ENCODE results near the gene GALNS. TPM values are rescaled to one million over a fixed set of nuclear protein-coding genes. Genes with fewer than 3 reads are reported as not detected.

The GALNS gene
- total RNA-seq, 2 experiments from 2014 or later = 29.4 to 35.7 TPM

- ChIA-PET CTCF (interaction anchor here (0.6 to 1.6 kb wide), 3 partner anchors 9 to 262 kb away, joined by 3 to 7 read pairs (median 3); partner anchors contain the start of genes GALNS and TRAPPC2L), POLR2A (no interaction called here)
- Mint-ChIP-seq H3K27ac (no peak within 1 kb of the TSS), H3K4me1 (no peaks in the 10 kb centered on the region), H3K9me3 (no peaks in the 10 kb centered on the region), H3K27me3 (peaks cover 8% of the 10 kb centered on the region), H3K36me3 (ENCODE audit: low read depth) (no peaks in the 10 kb centered on the region), H3K4me3 (no peak within 1 kb of the TSS)
- no peak for DNase-seq
Measured at GRCh38 chr16:88866151-88866920, 9.6 kb upstream of the GALNS start, which contains the start of gene PABPN1L. Gene PABPN1L, minus strand, starts transcription at chr16:88866660. Its CDS starts 54 bp downstream, at chr16:88866606.

GRCh38 chr16:88865742-88866141 is 9.0 kb upstream of the GALNS start:
- Mint-ChIP-seq H3K4me3 (no peak overlapping the region), H3K4me1 (no peaks in the 10 kb centered on the region)
- CTCF ChIA-PET = interaction anchor here (1.0 kb wide), 1 partner anchor 9 kb away, joined by 3 read pairs; the partner anchor contains the start of genes GALNS and TRAPPC2L

GRCh38 chr16:88865310-88865709 is 8.6 kb upstream of the GALNS start:
- H3K27me3 Mint-ChIP-seq = peaks cover 1% of the 10 kb centered on the region
- CTCF ChIA-PET = interaction anchor here (0.8 kb wide), 1 partner anchor 277 kb away, joined by 3 read pairs; no protein-coding TSS in a partner anchor
- no peak for DNase-seq
- no peaks in the 10 kb centered on the region for H3K9me3 Mint-ChIP-seq
- no peak overlapping the region for H3K4me3 Mint-ChIP-seq
- POLR2A ChIA-PET = no interaction called here
- no peaks in the 10 kb centered on the region for H3K4me1 Mint-ChIP-seq
- H3K27ac Mint-ChIP-seq = no peak overlapping the region
- H3K36me3 Mint-ChIP-seq (ENCODE audit: low read depth) = no peaks in the 10 kb centered on the region

More at GRCh38 chr16:88865742-88866141, 9.0 kb upstream of the GALNS start:
- peaks cover 4% of the 10 kb centered on the region for H3K27me3 Mint-ChIP-seq
- no peak overlapping the region for H3K27ac Mint-ChIP-seq
- POLR2A ChIA-PET = no interaction called here
- no peaks in the 10 kb centered on the region for H3K9me3 Mint-ChIP-seq
- H3K36me3 Mint-ChIP-seq (ENCODE audit: low read depth) = no peaks in the 10 kb centered on the region
- no peak for DNase-seq

DNA sequence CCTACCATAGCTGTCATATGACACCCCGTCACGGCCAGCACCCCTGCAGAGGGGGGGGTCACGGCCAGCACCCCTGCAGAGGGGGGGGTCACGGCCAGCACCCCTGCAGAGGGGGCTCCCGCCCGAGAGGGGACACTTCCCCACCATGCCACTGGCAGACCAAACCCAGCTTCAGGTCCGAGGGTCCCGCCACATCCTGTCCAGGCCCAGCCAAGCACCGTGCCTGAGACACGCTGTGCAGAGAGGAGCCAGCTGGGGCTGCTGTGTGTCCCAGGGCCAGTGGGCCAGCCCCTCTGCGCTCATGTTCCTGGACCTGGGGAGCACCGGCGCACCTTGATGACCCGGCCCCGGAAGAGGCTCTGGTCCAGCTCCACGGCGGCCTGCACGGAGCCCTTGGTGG is 7.8 kb upstream of the GALNS start:
- H3K27me3 Mint-ChIP-seq = no peaks in the 10 kb centered on the region
- H3K4me3 Mint-ChIP-seq = no peak overlapping the region
- peaks cover under 1% of the 10 kb centered on the region for H3K36me3 Mint-ChIP-seq (ENCODE audit: low read depth)
- POLR2A ChIA-PET = no interaction called here
- no peaks in the 10 kb centered on the region for H3K4me1 Mint-ChIP-seq
- H3K9me3 Mint-ChIP-seq = no peaks in the 10 kb centered on the region
- no peak overlapping the region for H3K27ac Mint-ChIP-seq
- CTCF ChIA-PET = interaction anchor here (0.8 kb wide), 1 partner anchor 276 kb away, joined by 3 read pairs; no protein-coding TSS in a partner anchor
- no peak for DNase-seq

DNA sequence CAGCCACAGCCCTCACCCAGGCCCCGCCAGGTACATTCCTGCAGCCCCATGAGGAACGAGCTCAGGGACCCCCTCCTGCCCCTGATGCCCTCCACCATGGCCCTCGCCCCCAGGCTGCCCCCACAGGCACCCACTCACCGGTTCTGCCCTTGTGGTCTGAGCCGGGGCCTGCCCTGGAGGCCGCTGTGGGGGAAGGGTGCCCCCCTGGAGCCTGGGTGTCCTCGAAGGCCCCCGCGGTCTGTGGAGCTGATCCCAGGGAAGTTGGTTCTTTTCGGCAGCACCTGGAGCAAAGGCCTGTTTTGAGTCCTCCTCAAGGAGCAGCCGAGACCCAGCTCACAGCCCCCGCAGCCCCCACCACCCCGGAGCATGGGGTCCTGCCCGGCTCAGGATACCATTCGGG is 7.4 kb upstream of the GALNS start:
- Mint-ChIP-seq H3K4me1 (peaks cover 2% of the 10 kb centered on the region), H3K4me3 (no peak overlapping the region), H3K27ac (no peak overlapping the region), H3K27me3 (no peaks in the 10 kb centered on the region), H3K9me3 (no peaks in the 10 kb centered on the region), H3K36me3 (ENCODE audit: low read depth) (peaks cover 3% of the 10 kb centered on the region)
- ChIA-PET POLR2A (no interaction called here), CTCF (interaction anchor here (0.5 to 0.6 kb wide), 2 partner anchors 19 to 21 kb away, joined by 3 read pairs; no protein-coding TSS in a partner anchor)
- DNase-seq = no peak

GRCh38 chr16:88863426-88863825 is 6.7 kb upstream of the GALNS start:
- H3K27me3 Mint-ChIP-seq = no peaks in the 10 kb centered on the region
- POLR2A ChIA-PET = no interaction called here

GRCh38 chr16:88862968-88863367 is 6.2 kb upstream of the GALNS start:
- no peak for DNase-seq
- H3K36me3 Mint-ChIP-seq (ENCODE audit: low read depth) = peaks cover 6% of the 10 kb centered on the region
- H3K27ac Mint-ChIP-seq = no peak overlapping the region
- H3K4me1 Mint-ChIP-seq = peaks cover 9% of the 10 kb centered on the region
- no peaks in the 10 kb centered on the region for H3K9me3 Mint-ChIP-seq
- CTCF ChIA-PET = no interaction called here
- H3K27me3 Mint-ChIP-seq = no peaks in the 10 kb centered on the region
- POLR2A ChIA-PET = no interaction called here
- H3K4me3 Mint-ChIP-seq = no peak overlapping the region

More at GRCh38 chr16:88863426-88863825, 6.7 kb upstream of the GALNS start:
- no peak for DNase-seq
- CTCF ChIA-PET = interaction anchor here (0.6 kb wide), 1 partner anchor 21 kb away, joined by 3 read pairs; no protein-coding TSS in a partner anchor
- Mint-ChIP-seq H3K4me3 (no peak overlapping the region), H3K36me3 (ENCODE audit: low read depth) (peaks cover 5% of the 10 kb centered on the region), H3K27ac (no peak overlapping the region), H3K9me3 (no peaks in the 10 kb centered on the region), H3K4me1 (peaks cover 5% of the 10 kb centered on the region)

DNA sequence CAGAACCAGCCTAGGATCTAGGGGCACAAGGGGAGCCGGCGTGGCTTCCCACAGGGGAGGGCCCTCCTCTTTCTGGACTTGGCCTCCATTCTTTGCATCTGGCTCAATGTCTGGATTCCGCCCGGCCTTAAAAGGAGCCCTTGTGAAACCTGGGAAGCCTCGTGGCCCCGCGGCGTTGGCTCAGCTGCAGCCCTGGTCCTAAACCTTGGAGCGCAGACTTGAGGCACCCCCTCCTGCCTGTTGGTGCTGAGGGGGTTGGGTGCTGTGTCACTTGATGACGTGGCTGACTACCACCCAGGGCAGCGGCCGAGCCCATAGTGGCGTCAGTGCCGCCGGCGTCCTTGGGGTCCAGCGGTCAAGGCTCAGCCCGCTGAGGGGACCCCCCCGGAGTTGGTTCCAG is 4.6 kb upstream of the GALNS start:
- no peak for DNase-seq
- H3K9me3 Mint-ChIP-seq = no peaks in the 10 kb centered on the region
- H3K27ac Mint-ChIP-seq = no peak overlapping the region
- peaks cover 14% of the 10 kb centered on the region for H3K4me1 Mint-ChIP-seq
- CTCF ChIA-PET = no interaction called here
- H3K4me3 Mint-ChIP-seq = no peak overlapping the region
- peaks cover 10% of the 10 kb centered on the region for H3K36me3 Mint-ChIP-seq (ENCODE audit: low read depth)
- no peaks in the 10 kb centered on the region for H3K27me3 Mint-ChIP-seq
- POLR2A ChIA-PET = no interaction called here

DNA sequence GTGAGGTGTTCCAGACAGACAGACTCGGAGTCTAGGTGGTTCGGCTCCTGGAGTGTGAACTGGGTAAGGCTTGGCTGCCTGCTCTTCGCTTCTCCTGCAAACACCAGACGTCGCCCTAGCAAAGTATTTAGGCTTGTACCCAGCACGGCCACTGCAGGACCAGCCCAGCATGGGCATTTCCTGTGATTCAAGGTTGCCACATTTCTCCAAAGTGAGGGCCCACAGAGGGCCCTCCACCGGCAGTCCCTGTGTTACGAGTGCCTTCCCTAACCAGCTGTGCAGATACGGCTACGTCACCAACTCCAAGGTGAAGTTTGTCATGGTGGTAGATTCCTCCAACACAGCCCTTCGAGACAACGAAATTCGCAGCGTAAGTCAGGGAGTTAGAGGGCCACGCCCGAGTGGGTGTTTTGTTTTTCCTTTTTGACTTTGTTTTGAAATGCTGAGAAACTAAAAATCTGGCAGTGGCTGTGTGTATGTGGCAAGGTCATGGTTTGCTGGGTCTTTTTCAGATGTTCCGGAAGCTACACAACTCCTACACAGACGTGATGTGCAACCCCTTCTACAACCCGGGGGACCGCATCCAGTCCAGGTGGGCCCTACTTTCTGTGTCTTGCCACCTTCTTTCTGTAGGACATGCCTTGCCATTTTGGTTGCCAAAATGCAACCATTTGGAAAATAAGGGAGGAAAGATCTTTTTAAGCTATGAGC is 2.8 kb upstream of the GALNS start:
- no peaks in the 10 kb centered on the region for H3K9me3 Mint-ChIP-seq
- H3K4me3 Mint-ChIP-seq = no peak overlapping the region
- H3K4me1 Mint-ChIP-seq = peaks cover 28% of the 10 kb centered on the region
- H3K36me3 Mint-ChIP-seq (ENCODE audit: low read depth) = peaks cover 10% of the 10 kb centered on the region
- H3K27ac Mint-ChIP-seq = no peak overlapping the region
- no peak for DNase-seq
- no peaks in the 10 kb centered on the region for H3K27me3 Mint-ChIP-seq
- CTCF ChIA-PET = interaction anchor here (0.7 to 1.8 kb wide), 2 partner anchors 14 to 47 kb away, joined by 3 to 9 read pairs; partner anchors contain the start of gene APRT
- POLR2A ChIA-PET = no interaction called here

GRCh38 chr16:88857728-88858339 is 1.1 kb upstream of the GALNS start:
- peaks cover 10% of the 10 kb centered on the region for H3K36me3 Mint-ChIP-seq (ENCODE audit: low read depth)
- H3K27ac Mint-ChIP-seq = peak overlapping the region; percentile 93
- ChIA-PET CTCF (interaction anchor here (0.6 to 2.1 kb wide), 19 partner anchors 8 to 770 kb away, joined by 3 to 11 read pairs (median 4); partner anchors contain the start of genes APRT, PABPN1L and ZNF778), POLR2A (interaction anchor here (0.5 kb wide), 1 partner anchor 197 kb away, joined by 3 read pairs; no protein-coding TSS in a partner anchor)
- H3K4me3 Mint-ChIP-seq = peak overlapping the region; percentile 97
- H3K9me3 Mint-ChIP-seq = no peaks in the 10 kb centered on the region
- no peaks in the 10 kb centered on the region for H3K27me3 Mint-ChIP-seq
- H3K4me1 Mint-ChIP-seq = peaks cover 30% of the 10 kb centered on the region
- DNase-seq = peak; percentile 81

DNA sequence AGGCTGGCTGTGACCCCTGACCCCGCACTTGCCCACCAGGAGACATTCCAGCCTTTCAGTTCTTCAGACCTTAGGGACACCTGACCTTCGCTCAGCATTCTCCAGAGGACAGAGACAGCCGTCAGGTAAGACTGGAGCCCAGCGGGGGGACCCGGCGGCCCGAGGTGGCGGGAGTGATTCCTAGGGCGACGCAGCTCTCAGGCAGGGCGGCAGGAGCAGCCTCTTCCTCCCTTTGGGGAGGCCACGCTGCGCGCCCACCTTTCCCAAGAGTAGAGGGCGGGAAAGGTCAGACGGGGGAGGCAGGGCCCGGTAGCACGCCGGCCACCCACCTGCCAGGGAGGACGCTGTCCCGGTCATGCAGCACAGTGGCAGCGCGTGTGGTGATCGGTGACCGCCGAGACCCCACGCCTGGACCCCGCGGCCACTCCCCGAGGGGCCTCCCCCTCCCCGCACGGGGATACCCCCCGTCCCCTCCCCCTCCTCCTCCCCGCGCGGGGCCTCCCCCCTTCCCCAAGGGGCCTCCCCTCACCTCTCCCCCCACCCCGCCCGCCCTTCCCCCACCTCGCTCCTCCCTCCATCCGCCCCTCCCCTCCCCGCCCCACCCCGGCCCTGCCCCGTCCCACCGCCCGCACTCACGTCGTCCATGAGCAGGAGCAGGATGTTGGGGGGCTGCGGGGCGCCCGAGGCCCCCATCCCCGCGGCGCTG is 472 bp downstream of the GALNS start:
- peak; percentile 13 for DNase-seq
- Mint-ChIP-seq H3K36me3 (ENCODE audit: low read depth) (peaks cover 10% of the 10 kb centered on the region), H3K4me3 (peak overlapping the region; percentile 97), H3K27ac (peak overlapping the region; percentile 73), H3K9me3 (no peaks in the 10 kb centered on the region), H3K4me1 (peaks cover 32% of the 10 kb centered on the region), H3K27me3 (no peaks in the 10 kb centered on the region)
- POLR2A ChIA-PET = no interaction called here
- CTCF ChIA-PET = interaction anchor here (1.0 to 2.1 kb wide), 9 partner anchors 10 to 183 kb away, joined by 3 to 7 read pairs (median 4); partner anchors contain the start of gene PABPN1L

DNA sequence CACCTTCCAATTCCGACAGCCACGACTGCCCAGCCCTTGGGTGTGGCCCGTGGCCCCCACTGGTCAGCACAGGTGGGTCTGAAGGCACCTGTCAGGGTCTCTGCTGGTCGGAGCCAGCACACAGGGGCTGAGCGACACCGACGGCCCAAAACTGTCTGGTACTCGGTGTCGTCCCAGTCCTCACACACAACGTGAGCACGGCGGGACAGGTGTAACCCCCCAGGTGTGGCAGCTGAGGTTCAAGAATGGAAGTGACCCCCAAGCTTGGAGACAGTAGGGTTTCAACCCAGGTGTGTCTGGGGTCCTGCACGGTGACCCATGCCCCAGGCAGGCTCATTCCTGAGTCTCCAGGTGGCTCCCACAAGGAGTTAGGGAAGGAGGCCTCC is 1.0 kb downstream of the GALNS start:
- Mint-ChIP-seq H3K4me3 (peak overlapping the region; percentile 67), H3K27ac (peak overlapping the region; percentile 73), H3K9me3 (no peaks in the 10 kb centered on the region), H3K4me1 (peaks cover 32% of the 10 kb centered on the region), H3K36me3 (ENCODE audit: low read depth) (peaks cover 10% of the 10 kb centered on the region), H3K27me3 (no peaks in the 10 kb centered on the region)
- ChIA-PET CTCF (interaction anchor here (1.4 kb wide), 1 partner anchor 71 kb away, joined by 4 read pairs; the partner anchor contains the start of gene PIEZO1), POLR2A (no interaction called here)
- DNase-seq = no peak

All from activated CD4-positive, alpha-beta T cell treated with anti-CD3 and anti-CD28 coated beads, Interleukin-2, amount 10 ng/mL, durations not matched to agents 7 days and 5 days (primary cell).